PC-9 (cell line): ENCODE measurements around the gene VWA5A. TPM values are rescaled to one million over a fixed set of nuclear protein-coding genes. Genes with fewer than 3 reads are reported as not detected.

Experiments
- BruUV-seq: library from RNA; stranded (reverse); fragments of 400-500 nt; replicated peaks from 2 replicates; lab custom pipeline; 2021; lab: Mats Ljungman, UMichigan
- CTCF ChIA-PET: fragments of 300-600 bp; sonication (Branson Sonifier 250); formaldehyde crosslinking; loops from one replicate; lab custom pipeline; 2022; ENCODE audit warnings: antibody characterized with exemption; lab: Charles Lee
- POLR2A ChIA-PET: fragments of 300-600 bp; sonication (Branson Sonifier 250); formaldehyde crosslinking; loops from one replicate; lab custom pipeline; 2022; ENCODE audit warnings: antibody characterized with exemption; ENCODE audit not compliant: unreplicated experiment; lab: Charles Lee
- DNase-seq, 2 experiments: peaks; one replicate each; pipeline versions ENCODE4 v3.0.0 to v3.0.0-alpha.2; 2015 to 2022; ENCODE audit warnings: mixed read lengths in 1 of 2
- H2AFZ ChIP-seq: fragments of 200-600 bp; sonication (generic); 2 replicates; pipeline ENCODE4 v1.8.1; 2017; ENCODE audit warnings: antibody characterized with exemption
- H3F3A ChIP-seq: fragments of 200-600 bp; sonication (generic); 2 replicates; pipeline ENCODE4 v1.8.1; 2017; ENCODE audit warnings: antibody characterized with exemption, mild to moderate bottlenecking, low read depth; ENCODE audit not compliant: insufficient read depth
- H3K27ac ChIP-seq: fragments of 200-600 bp; sonication (generic); 2 replicates; pipeline ENCODE4 v1.6.1; 2016; ENCODE audit warnings: mixed run types
- H3K27me3 ChIP-seq: fragments of 200-600 bp; sonication (generic); 2 replicates; pipeline ENCODE4 v1.6.1; 2016; ENCODE audit warnings: low read depth, mixed run types; ENCODE audit not compliant: insufficient read depth
- H3K36me3 ChIP-seq: fragments of 200-600 bp; sonication (generic); 2 replicates; pipeline ENCODE4 v1.6.1; 2016; ENCODE audit warnings: low read depth, mixed run types
- H3K4me1 ChIP-seq: fragments of 200-600 bp; sonication (generic); replicated peaks from 2 replicates; pipeline ENCODE4 v1.6.1; 2016; ENCODE audit warnings: mixed run types; ENCODE audit not compliant: insufficient read depth
- H3K4me2 ChIP-seq: fragments of 200-600 bp; sonication (generic); 2 replicates; pipeline ENCODE4 v1.6.1; 2017; ENCODE audit warnings: mixed run types
- H3K4me3 ChIP-seq: fragments of 200-600 bp; sonication (generic); 2 replicates; pipeline ENCODE4 v1.6.1; 2016; ENCODE audit warnings: mixed run types
- H3K79me2 ChIP-seq: fragments of 200-600 bp; sonication (generic); 2 replicates; pipeline ENCODE4 v1.6.1; 2017; ENCODE audit warnings: low read depth, mixed run types
- H3K9me2 ChIP-seq: fragments of 200-600 bp; sonication (generic); 2 replicates; pipeline ENCODE4 v1.8.1; 2017; ENCODE audit warnings: mild to moderate bottlenecking; ENCODE audit not compliant: insufficient read depth
- H3K9me3 ChIP-seq: fragments of 200-600 bp; sonication (generic); 2 replicates; pipeline ENCODE4 v1.8.1; 2016; ENCODE audit warnings: low read depth; ENCODE audit not compliant: insufficient read depth
- H4K20me1 ChIP-seq: fragments of 200-600 bp; sonication (generic); 2 replicates; pipeline ENCODE4 v1.8.1; 2017; ENCODE audit not compliant: insufficient read depth
- CTCF ChIP-seq: fragments of 200-600 bp; sonication (generic); conservative IDR thresholded peaks from 2 replicates; pipeline ENCODE4 v1.6.1; 2017; ENCODE audit warnings: mixed run types, antibody characterized with exemption, mild to moderate bottlenecking, moderate library complexity
- EZH2 ChIP-seq: fragments of 200-600 bp; sonication (generic); IDR thresholded peaks from 2 replicates; pipeline ENCODE4 v1.8.0; 2017; ENCODE audit warnings: antibody characterized with exemption, low read depth
- intact Hi-C: fragments of 100-400 bp; cut with micrococcal nuclease; formaldehyde crosslinking; loops from one replicate; pipeline ENCODE4 v1.10.0; 2022; ENCODE audit not compliant: unreplicated experiment
- total RNA-seq: library from RNA; stranded (reverse); gene quantifications from 2 replicates; pipeline ENCODE4 v1.2.3, GENCODE V29; 2021

VWA5A gene
- total RNA-seq, 1 experiment from 2014 or later: 2.7 TPM

- intact Hi-C loops: no loop called here
- H3K27ac ChIP-seq: no peak overlapping the region
- H3K9me2 ChIP-seq: no peaks in the 10 kb centered on the region
- no peaks in the 10 kb centered on the region for H3F3A ChIP-seq
- TF ChIP-seq EZH2 (no peak), CTCF (no peak)
- H3K27me3 ChIP-seq: peaks cover 10% of the 10 kb centered on the region
- no peaks in the 10 kb centered on the region for H3K36me3 ChIP-seq
- no TSS peak for BruUV-seq
- H3K4me1 ChIP-seq: no peaks in the 10 kb centered on the region
- no peak overlapping the region for H2AFZ ChIP-seq
- H3K79me2 ChIP-seq: no peaks in the 10 kb centered on the region
- POLR2A ChIA-PET: no interaction called here
- DNase-seq: no peak
- H3K4me3 ChIP-seq: no peak overlapping the region
- CTCF ChIA-PET: no interaction called here
- H3K9me3 ChIP-seq: no peaks in the 10 kb centered on the region
- H3K4me2 ChIP-seq: no peak overlapping the region
- H4K20me1 ChIP-seq: no peaks in the 10 kb centered on the region
Measured at GRCh38 chr11:124090996-124091395, 24.3 kb upstream of the VWA5A start.

- H3K27ac ChIP-seq: no peak overlapping the region
- no peak overlapping the region for H3K4me2 ChIP-seq
- H3K27me3 ChIP-seq: peaks cover 7% of the 10 kb centered on the region; the same call in 1 of the 2 replicates
- no peaks in the 10 kb centered on the region for H3K9me2 ChIP-seq
- no peaks in the 10 kb centered on the region for H3F3A ChIP-seq
- H2AFZ ChIP-seq: no peak overlapping the region
- no peaks in the 10 kb centered on the region for H3K9me3 ChIP-seq
- no peak overlapping the region for H3K4me3 ChIP-seq
- H4K20me1 ChIP-seq: no peaks in the 10 kb centered on the region
- no peaks in the 10 kb centered on the region for H3K4me1 ChIP-seq
- DNase-seq: no peak
- TF ChIP-seq EZH2 (no peak), CTCF (no peak)
- POLR2A ChIA-PET: no interaction called here
- H3K79me2 ChIP-seq: no peaks in the 10 kb centered on the region
- intact Hi-C loops: no loop called here
- no peaks in the 10 kb centered on the region for H3K36me3 ChIP-seq
- CTCF ChIA-PET: no interaction called here
- no TSS peak for BruUV-seq
Measured at GRCh38 chr11:124093330-124093729, 21.9 kb upstream of the VWA5A start.

- intact Hi-C loops: no loop called here
- no peaks in the 10 kb centered on the region for H3K9me3 ChIP-seq
- H3K36me3 ChIP-seq: no peaks in the 10 kb centered on the region
- H3K27ac ChIP-seq: no peak overlapping the region
- no peaks in the 10 kb centered on the region for H3K9me2 ChIP-seq
- H3K79me2 ChIP-seq: no peaks in the 10 kb centered on the region
- H3K4me2 ChIP-seq: no peak overlapping the region
- ChIA-PET CTCF (no interaction called here), POLR2A (no interaction called here)
- no peaks in the 10 kb centered on the region for H3K4me1 ChIP-seq
- TF ChIP-seq CTCF: no peak
- TF ChIP-seq EZH2: no peak
- DNase-seq: no peak
- H3K27me3 ChIP-seq: peaks cover 12% of the 10 kb centered on the region; the same call in 1 of the 2 replicates
- no peaks in the 10 kb centered on the region for H4K20me1 ChIP-seq
- no peaks in the 10 kb centered on the region for H3F3A ChIP-seq
- H3K4me3 ChIP-seq: no peak overlapping the region
- H2AFZ ChIP-seq: no peak overlapping the region
- no TSS peak for BruUV-seq
Measured at GRCh38 chr11:124094731-124095130, 20.5 kb upstream of the VWA5A start.
